Measurements from ENCODE around the gene TXLNB.
"Not testable (repeated sequence)": the region's sequence is repeated elsewhere in the genome, so short reads cannot be mapped to it uniquely, and the experiment has no call there.

Gene TXLNB

DNA sequence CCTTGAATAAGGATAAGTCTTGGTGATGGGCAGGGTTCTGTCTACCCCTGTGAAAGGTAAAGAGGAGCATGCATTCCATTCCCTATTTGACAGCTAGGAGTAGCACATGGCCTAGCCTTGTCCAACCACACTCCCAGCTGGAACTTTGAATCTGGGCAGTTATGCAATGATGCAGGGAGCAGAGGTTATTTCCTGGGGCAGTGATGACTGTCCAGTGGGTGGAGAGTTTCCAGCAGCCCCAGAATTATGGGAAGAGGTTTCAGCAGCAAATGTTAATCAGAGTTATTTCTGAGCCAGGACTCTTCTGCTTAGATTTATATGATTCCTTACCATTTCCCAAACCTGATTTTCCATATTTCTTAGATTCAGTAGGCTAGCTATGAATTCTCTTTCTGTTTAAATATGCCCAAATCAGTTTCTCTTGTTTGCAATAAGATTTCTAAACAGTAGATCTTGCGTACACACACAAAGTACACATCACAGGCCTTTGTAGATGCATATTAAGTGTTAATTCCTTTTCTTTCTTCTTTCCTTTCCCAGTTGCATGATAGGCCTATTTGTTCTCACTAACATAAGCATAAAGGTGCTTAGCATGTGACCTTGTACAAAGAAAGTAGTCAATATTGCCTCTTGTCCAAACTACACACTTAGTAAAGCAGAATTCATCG, 17.3 kb upstream of the TXLNB start:
- DNase-seq: no peak

- no peak for DNase-seq
These were observed 16.6 kb upstream of the TXLNB start for GRCh38 chr6:139308286-139308916.

DNA sequence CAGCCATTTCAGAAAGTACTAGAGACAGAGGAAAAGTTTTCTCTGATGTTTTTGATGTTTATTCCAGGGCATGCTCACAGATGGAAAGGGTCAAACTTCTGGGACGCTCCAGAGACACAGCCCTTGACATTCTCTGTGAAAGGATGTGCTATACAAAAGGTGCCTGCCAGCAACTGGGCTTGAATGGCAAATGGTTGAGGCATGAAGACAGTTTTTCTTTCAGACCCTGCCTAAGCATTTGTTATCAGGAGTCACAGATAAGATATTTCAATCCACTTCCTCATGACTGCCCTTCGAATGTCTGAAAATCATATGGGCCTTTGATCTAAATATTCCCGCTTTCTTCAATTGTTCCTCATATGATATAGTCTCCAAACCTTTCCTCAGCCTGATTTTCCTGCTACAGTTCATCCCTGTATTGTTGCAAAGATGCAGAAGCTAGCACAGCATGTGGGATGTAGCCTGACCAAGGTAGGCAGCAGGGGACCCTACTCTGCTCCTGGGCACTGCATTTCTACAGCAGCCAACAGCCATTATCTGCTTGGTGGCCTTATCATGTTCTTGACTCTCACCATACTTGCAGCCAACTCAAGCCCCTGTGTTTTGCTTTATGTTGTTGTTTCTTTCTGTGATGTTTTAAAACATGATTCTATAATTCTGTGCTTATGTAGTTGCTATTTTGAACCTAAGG, 14.6 kb upstream of the TXLNB start:
- DNase-seq: no peak

GRCh38 chr6:139303185-139303584, 11.4 kb upstream of the TXLNB start:
- DNase-seq: no peak

DNA sequence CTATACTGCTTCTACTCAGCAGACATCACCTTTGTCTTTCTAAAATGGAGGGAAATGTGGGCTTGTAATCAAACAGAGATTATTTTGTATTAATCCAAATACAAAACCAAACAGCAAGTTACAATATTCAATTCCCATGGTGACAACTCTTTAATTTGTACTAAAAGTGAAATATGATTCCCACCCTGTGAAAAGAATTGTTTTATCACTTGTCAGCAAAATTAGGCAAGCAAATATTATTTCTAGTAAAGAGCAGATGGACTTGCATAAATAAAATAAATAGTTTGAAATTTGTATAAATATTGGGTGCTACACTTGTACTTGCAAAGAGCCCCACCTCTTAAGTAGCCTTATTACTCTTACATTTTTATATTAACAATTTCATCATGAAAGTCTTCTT, 6.1 kb upstream of the TXLNB start:
- DNase-seq: no peak

GRCh38 chr6:139296927-139297326, 5.1 kb upstream of the TXLNB start:
- DNase-seq: no peak

DNA sequence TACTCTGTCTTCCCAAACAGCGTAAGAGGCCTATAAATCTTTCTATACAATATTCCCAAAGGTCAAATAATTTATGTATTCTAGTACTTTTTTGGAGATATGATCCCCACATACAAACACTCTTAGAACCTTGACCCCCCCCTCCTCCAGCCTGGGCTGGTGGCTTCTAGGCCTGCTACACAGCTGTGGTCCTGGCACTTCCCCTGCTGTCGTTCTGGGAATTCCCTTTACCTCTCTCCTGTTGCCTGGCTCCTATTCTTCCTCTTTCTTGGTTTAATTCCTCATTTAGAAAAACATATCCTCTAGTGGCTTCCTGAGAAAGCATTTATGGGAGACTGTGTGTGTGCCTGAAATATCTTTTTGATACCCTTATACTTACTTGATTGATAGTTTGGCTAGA, 4.1 kb upstream of the TXLNB start:
- DNase-seq: no peak

GRCh38 chr6:139294090-139294489, 2.3 kb upstream of the TXLNB start:
- DNase-seq: no peak

GRCh38 chr6:139293230-139293629, 1.4 kb upstream of the TXLNB start:
- not testable (repeated sequence) for DNase-seq

GRCh38 chr6:139290787-139291311, 949 bp downstream of the TXLNB start:
- no peak for DNase-seq

GRCh38 chr6:139289233-139289632, 2.6 kb downstream of the TXLNB start:
- no peak for DNase-seq

DNA sequence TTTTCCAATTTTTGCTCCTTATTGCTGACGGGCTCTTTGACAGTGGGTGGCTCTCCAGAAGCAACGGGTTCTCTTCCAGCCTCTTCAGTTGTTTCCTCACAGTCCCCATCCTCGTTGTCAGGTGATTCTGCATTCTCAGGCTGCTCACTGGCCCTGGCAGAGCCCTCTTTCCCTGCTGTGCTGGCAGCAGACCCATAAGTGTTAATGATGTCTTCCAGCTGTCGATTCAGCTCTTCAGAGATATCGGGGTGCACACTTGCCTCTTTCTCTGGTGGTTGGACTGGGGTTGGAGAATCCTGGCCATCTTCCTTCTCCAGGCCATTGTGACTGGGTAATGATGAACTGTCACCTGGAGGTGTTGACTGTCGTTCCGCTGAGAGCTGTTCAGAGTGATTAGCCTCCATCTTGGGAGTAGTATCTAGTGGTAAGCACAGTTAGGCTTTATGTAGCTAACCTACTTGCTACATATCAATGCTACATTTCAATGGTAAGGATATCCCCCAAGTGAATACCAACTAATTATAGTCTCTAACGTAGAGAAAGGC, 3.2 kb downstream of the TXLNB start:
- DNase-seq: no peak

GRCh38 chr6:139287868-139288267, 3.9 kb downstream of the TXLNB start:
- no peak for DNase-seq

DNA sequence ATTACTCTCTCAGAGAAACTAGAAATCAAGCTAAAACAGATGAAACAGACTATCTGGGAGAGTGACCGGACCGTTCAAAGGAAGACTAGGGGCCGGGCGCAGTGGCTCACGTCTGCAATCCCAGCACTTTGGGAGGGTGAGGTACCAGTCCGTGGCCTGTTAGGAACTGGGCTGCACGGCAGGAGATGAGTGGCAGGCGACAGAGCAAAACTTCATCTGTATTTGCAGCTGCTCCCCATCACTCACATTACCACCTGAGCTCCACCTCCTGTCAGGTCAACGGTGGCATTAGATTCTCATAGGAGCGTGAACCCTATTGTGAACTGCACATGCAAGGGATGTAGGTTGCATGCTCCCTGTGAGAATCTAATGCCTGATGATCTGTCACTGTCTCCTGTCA, 5.4 kb downstream of the TXLNB start:
- DNase-seq: not testable (repeated sequence)

GRCh38 chr6:139285590-139285989, 6.2 kb downstream of the TXLNB start:
- no peak for DNase-seq

DNA sequence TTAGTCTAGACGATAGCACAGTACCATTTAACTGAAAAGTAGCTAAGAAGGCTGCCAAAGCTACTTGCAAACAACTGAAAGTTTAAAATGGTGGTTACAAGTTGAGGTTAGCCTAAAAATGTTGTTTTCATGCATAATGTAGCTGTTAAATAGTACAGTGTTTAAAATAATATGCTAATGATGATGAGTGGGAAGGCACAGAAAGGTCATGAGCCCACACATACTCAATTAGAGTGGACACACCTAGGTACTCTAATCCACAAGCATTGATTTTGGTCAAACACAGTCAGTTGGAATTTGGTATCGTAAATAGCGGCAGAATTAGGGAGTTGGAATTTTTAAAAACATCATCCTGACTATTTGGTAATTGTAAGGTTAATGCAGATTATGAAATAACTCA, 7.0 kb downstream of the TXLNB start:
- no peak for DNase-seq

DNA sequence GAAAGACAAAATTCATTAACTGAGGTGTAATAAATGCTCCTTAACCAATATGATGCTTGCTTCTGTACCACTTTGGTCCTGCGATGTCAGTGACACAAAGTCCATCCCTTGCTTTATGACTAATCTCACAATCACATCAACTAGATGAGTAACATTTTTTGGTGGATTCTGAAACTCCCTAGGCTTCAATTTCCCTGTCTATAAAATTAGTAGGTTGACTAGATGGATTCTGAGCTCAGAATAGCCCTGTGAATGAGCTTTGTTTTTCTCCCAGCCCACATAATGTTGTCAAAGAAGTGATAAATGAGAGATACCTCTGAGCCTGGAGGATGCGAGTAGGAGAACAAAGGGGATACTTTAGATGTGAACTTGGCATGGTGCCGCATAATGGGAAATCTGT, 9.1 kb downstream of the TXLNB start:
- DNase-seq: no peak

DNA sequence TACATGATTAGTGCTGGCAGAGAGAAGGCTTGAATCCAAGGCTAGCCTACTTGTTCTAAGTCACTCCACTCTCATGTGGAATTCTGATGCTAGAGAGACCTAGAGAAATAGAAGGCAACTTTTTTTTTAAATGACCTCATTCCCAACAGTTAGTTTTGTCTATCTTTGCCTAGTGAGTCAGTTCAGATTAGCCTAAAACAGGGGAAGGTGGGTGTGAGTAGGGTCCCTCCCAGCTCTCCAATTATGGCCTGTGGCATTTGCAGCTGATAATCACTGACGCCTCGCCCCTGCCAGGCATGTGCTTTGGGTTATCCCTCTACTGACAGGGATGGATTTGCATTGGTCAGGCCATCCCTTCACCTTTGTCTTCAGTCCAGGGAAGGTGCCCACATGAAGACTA, 13.6 kb downstream of the TXLNB start:
- DNase-seq: no peak

GRCh38 chr6:139277587-139277986, 14.2 kb downstream of the TXLNB start:
- no peak for DNase-seq

GRCh38 chr6:139277161-139277560, 14.6 kb downstream of the TXLNB start:
- DNase-seq: no peak

- DNase-seq: no peak
These were observed 16.3 kb downstream of the TXLNB start for GRCh38 chr6:139275279-139276055.

GRCh38 chr6:139271056-139271455, 20.7 kb downstream of the TXLNB start:
- DNase-seq: no peak

- DNase-seq: no peak
These were observed 21.5 kb downstream of the TXLNB start for GRCh38 chr6:139270249-139270648.
